ENCODE measurements around the gene ABLIM1.

Gene ABLIM1

DNA sequence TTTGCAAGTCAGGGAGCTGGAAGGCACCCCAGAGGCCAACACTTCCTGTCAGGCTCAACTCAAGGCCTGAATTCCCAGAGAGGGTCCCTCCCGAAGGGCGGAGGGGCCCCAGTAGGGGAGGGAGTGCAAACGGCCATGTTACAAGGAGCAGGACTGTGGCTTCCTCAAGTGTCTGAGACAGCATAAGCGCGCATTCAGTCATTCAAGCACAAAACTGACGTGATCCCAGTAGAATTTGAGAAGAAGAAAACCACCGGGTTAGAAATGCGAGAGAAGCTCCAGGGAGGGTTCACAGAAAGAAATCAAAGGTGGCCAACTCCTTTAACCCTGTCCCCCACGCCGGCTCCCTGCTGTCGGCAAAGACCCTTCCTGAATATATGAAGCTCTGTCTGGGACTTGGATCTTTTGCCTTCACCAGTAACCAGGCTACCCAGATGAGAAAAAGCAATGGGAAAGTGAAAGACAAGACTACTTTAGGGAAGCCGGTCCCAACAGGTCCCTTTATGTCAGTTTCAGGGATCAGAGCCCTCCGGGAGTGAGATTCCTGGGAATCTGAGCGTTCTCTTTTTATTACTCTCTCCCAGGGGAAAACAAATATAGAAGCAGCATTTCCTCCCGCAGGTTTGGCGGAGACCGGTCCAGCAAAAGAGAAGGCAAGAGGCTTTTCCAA is 255.1 kb downstream of the ABLIM1 start:
- no peak for FAIRE-seq

DNA sequence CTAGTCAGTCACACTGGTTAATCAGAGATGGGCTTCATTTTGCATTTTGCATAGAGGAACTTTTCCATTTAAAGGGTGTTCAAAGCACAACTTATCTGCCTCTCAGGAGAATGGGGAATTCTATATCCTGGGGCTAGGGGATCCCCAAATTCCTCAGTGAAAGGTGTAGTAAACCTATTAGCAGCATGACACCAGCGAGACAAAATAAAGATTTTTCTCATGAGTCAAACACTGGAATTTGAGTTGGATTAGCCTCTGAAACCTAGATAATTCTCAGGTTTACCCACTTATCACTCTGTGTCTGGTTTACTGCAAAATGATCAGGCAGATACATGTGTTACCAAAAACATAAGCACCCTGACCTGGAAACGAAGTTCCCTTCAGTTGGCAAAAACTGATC is 255.8 kb downstream of the ABLIM1 start:
- FAIRE-seq: no peak

DNA sequence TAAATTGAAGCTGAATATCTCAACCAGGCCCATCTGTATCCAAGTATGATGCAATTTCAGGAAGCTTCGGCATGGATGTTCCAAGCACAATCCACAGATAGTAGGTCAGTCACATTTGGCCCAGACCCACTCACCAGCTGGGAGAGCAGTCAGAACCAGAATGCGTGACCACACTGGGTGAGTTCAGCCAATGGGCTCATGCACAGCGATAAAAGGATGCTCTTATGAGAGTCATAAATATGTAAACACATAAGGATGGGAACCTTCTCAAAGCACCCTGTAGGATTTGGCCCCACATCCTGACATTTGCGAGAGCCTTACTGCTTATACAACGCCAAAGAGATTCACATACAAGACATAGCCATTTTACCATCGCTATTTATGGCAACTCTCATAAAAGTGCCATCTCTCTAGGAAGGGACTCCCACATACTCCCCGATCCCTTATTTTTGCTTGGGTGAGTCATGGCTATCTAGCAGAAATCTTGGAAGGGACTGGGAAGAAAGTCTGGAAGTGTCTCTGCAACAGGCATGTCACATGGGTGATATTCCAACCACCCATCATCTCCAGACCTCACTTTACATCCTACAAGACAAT is 256.8 kb downstream of the ABLIM1 start:
- FAIRE-seq: peak; percentile 48

DNA sequence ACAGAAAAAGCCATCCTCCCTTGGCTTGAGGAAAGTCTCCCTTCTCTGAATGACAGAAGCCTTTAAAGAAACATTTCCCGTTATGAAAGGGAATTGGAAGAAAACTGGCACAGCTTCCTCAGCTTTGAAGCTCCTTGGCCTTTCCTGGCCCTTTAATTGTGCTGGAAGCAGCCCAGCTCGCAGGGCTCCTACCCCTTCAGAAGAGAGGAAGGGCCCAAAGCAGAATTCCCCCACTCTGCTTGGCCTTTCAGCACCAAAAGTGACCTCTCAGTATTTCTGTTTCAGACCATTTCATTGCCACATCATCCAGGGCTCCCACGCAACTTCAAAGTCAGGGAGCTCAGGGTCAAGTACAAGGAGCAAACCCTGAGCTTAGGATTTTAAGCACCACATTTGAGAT is 258.0 kb downstream of the ABLIM1 start:
- no peak for FAIRE-seq

- FAIRE-seq: no peak
Measured at GRCh38 chr10:114399576-114399975, 258.5 kb downstream of the ABLIM1 start.

- FAIRE-seq: no peak
Measured at GRCh38 chr10:114398587-114399331, 259.3 kb downstream of the ABLIM1 start.

DNA sequence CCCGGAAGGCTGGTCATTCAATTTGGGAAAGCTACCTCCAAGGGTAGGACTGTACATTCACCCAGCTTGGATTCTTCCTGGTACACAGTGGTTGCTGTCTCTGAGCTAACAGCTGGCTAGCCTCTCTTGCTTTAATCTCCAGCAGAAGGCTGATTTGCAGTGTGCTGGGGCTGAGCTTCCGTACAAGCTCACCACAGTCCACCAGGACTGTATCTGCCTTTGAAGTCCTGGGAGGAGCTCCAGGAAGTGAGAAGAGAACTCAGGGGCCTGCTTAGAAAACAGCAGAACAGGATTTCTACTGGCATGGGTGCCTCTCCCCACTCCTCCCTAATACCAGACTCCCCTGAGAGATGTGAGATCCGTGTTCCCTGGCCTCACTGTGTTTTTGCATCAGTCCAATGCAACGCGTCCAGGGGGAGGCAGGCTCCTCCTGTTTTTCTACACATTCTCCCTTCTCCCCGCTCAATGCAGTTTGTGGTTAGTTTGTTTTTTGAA is 260.4 kb downstream of the ABLIM1 start:
- FAIRE-seq: no peak

DNA sequence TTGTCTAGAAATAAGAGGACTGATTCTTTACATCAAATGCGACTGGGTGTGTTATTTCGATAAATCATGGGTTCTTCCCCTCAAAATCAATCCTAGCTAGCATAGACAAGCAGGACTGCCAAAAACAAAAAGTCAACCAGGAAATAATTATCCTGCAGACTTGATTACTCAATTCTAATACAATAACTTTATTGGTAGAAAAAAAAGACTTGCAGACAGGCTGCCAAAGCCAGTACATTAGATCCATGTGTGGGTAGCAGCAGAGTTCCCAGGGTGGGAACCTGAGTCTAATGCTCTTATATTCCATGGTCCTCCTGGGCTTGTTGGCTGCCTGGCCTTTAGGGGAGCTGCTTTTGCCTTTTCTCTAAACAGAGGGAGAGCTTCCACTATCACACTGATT is 261.6 kb downstream of the ABLIM1 start:
- no peak for FAIRE-seq

DNA sequence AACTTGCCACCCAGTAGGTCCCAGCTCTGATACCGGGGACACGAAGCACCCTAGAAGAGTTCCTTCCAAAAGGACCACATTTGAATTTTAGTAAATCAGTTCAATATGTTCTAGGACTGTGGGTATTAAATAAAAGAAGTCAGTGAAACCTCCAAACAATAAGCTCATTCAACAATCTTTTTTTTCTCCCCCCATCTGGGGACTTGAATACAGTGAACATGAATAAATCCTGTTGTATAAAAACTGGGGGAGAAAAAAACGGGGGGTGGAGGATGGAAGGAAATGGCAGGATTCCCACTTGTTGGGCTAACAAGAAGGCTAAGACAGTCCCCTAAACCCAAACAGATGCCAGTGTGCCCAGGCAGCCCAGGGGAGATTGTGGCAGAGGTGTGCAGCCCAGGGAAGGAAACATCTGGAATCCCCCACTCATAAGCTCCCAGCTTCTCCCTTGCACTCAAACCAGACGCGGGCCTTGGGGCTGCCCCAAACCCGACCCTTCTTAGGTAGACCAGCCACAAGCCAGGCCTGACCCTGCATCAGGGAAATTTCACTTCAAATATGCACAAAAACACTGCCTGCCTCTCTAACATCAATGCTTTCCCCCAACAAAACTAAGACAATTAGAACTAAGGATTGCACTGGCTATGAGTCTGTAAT is 262.6 kb downstream of the ABLIM1 start:
- no peak for FAIRE-seq

DNA sequence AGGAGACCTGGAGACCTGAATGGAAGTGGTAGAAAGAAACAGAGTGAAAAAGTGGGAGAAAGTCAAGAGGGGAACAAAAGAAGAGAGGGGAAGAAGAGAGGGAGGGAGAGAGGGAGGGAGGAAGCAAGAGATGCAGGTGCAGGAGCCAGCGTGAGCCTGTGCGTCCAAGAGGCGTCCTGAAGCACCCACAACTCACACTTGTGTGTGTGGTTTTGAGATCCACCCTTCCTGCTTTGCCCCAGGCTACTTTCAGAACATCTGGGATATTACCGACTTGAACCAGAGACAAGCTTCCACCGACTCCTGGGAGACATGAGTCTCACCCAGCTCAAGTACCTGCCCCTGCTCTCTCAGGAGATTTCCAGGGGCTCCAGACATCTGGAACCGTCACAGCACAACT is 263.5 kb downstream of the ABLIM1 start:
- FAIRE-seq: no peak

DNA sequence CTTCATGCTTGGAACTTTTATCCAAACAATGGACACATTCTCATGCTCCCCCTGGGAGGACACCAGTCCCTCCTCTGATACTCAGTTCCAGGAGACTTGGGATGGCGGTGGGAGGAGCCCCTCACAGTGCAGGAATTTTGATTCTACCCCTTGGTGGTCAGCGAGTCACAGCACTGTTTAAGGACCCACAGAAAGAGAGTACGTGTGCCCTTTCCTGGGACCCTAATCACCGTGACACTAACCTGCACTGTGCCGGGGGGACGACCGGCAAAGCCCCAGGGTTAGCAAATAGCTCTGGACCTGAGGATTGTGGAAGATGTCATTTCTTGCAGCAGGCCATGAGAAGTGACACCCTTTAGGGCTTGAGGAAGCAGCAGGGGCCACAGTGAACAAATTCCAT is 264.2 kb downstream of the ABLIM1 start:
- no peak for FAIRE-seq

DNA sequence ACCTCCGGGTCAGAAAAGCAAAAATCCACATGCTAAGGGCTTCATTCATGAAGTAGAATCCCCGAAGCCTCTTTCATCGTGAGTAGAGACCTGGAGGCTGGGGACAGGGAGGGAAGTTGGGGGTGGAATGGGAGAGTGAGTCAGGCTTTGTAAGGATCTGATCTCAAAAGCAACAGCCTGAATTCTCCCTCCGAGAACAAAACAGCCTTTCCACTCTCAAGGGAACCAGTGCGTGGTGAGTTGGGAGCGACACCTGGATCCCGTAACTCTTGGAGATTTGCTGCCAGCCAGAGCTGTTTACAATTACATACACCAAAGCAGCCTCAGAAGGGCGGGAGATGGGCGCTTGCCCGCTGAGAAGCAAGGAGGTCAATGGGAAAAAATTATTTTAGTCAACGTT is 264.6 kb downstream of the ABLIM1 start:
- no peak for FAIRE-seq

GRCh38 chr10:114392112-114392835 is 265.8 kb downstream of the ABLIM1 start:
- FAIRE-seq: no peak

DNA sequence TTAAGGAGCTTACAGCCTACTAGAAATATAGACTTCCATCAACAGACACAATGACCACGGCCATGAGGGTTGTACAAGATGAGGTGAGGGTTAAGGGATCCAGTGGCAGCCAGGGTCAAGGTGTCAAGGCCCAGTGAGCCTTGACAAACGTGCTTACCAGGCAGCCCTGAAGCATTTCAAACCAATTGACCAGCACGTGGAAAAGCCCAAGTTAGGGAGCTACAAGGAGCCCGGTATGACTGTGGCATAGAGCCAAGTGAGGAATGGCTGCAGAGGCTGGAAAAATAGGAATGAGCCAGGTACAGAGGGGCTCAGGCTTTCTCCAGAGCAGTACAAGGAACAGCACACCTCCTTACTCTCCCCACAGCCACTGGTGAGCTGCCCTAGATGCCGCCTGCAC is 266.5 kb downstream of the ABLIM1 start:
- no peak for FAIRE-seq

DNA sequence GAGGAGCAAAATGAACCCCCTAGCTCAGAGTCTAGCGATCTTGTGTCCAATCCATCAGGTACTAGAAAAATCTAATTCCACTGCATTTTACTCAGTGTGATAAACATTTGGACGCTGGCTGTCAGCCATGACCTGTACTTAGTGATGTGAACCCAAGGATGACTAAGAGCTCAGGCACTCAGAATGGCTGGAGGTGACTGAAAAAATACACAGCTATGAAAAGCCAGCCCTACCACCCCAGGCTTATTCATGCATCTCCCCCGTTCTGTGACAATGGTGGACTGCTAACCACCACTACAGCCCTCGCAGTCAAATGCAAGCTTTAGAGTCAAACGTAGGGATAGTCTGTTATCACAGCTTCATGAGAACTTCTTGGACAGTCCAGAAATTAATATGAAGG is 268.6 kb downstream of the ABLIM1 start:
- FAIRE-seq: no peak

DNA sequence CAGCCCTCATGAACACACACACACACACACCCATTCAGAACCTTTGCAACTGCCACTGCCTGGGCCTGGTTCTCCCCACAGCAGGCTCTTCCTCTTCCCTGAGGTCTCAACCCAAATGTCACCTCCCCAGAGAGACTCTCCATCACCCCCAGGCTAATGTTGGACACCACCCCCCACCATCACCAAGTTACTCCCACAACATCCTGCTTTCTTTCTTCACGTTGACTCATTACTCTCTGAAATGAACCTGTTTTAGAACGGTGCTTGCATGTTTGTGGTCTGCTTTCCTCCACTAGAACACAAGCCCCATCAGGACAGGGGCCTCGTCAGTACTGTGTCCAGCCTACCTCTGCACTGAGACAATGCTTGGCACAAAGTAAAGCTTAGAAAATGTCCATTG is 269.8 kb downstream of the ABLIM1 start:
- no peak for FAIRE-seq

DNA sequence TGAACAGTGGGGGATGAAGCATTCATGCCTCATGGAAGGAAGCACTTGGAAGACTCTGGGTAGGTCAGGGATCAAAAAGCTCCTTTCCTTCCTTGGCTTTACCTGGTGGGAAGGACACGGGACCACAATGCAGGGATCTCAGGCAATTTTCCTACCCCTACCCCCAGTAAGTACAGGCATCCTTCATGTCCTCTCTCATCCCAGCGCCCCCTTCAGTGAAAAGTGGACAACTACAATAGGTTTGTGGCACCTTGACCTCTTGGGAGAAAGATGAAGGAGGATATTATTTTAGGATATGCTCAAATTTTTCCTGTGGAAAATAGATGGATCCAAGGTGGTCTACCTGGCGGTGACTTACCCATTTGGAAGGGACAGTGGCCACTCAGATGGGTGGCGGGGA is 270.3 kb downstream of the ABLIM1 start:
- FAIRE-seq: no peak

DNA sequence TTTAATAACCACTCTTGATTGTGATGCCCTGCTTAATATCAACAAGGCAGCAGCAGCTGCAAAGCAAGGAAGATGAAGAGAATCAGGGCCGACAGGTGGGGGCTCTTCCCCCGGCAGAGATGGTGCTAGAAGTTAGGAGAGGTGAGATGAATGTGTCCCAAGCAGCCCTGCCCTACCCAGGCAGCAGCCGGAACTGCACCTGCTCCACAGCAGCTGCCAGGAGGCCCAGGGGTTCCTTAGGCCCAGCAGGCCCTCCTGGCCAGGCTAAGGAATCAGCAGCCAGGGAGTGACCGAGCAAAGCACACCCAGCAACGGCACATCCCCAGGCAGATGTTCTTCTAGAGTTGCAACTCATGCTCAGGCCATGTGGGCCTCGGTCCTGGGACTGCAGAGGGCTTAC is 271.6 kb downstream of the ABLIM1 start:
- FAIRE-seq: no peak

- FAIRE-seq: no peak
Measured at GRCh38 chr10:114385557-114385956, 272.5 kb downstream of the ABLIM1 start.

DNA sequence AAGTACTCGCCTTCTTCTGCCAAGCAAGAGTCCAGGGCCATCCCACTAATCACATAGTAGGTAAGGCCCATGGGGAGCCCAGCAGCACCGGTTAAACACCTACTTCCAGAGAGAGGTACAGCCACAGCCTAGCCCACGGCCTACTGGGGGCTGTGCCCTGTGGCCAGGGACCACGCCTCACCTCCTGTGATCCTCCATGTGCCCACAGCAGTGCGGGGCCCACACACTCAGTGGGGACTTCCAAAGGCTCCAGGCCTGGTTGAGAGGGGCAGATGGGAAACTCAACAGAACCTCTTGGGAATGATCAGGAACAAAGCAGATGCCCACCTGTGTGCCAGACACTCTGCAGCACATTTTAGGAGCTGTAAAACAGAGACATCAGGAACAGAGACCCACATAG is 273.5 kb downstream of the ABLIM1 start:
- no peak for FAIRE-seq

- FAIRE-seq: no peak
Measured at GRCh38 chr10:114384181-114384580, 273.9 kb downstream of the ABLIM1 start.
